HFF-Myc (cell line): ENCODE data around the gene CDKL1.

Experiments
- DNase-seq: peaks from one replicate; pipeline ENCODE4 v3.0.0-alpha.2; 2011; ENCODE audit warnings: low read depth; ENCODE audit errors: extremely low read depth
- H3K4me3 ChIP-seq: replicated peaks from 2 replicates; pipeline ENCODE4 v1.5.1; 2011; ENCODE audit warnings: low read depth, mild to moderate bottlenecking, control low read depth, low read length
- CTCF ChIP-seq: IDR thresholded peaks from 2 replicates; pipeline ENCODE4 v1.5.1; 2012; ENCODE audit warnings: mild to moderate bottlenecking, low read depth, low read length, control low read depth; ENCODE audit errors: missing control alignments

Gene CDKL1

GRCh38 chr14:50421499-50421898, 24.8 kb upstream of the CDKL1 start:
- no peak for TF ChIP-seq CTCF
- H3K4me3 ChIP-seq: no peak overlapping the region
- DNase-seq: no peak

GRCh38 chr14:50417853-50418252, 21.2 kb upstream of the CDKL1 start:
- no peak for DNase-seq
- H3K4me3 ChIP-seq: no peak overlapping the region
- no peak for TF ChIP-seq CTCF

- no peak for DNase-seq
- no peak overlapping the region for H3K4me3 ChIP-seq
- no peak for TF ChIP-seq CTCF
These were observed 14.2 kb upstream of the CDKL1 start for GRCh38 chr14:50410921-50411320.

GRCh38 chr14:50410071-50410470, 13.4 kb upstream of the CDKL1 start:
- TF ChIP-seq CTCF: no peak
- no peak overlapping the region for H3K4me3 ChIP-seq
- no peak for DNase-seq

GRCh38 chr14:50407111-50407812, 10.6 kb upstream of the CDKL1 start:
- no peak overlapping the region for H3K4me3 ChIP-seq
- DNase-seq: no peak
- TF ChIP-seq CTCF: no peak

GRCh38 chr14:50403419-50403818, 6.7 kb upstream of the CDKL1 start:
- TF ChIP-seq CTCF: no peak
- no peak for DNase-seq
- H3K4me3 ChIP-seq: no peak overlapping the region

GRCh38 chr14:50402965-50403364, 6.3 kb upstream of the CDKL1 start:
- DNase-seq: no peak
- TF ChIP-seq CTCF: no peak
- H3K4me3 ChIP-seq: no peak overlapping the region
